AG04450 (cell line): ENCODE data around the gene DHX40. TPM values are rescaled to one million over a fixed set of nuclear protein-coding genes. Genes with fewer than 3 reads are reported as not detected.

ENCODE experiments used
- CTCF ChIA-PET: fragments of 300-600, 350-600 bp; formaldehyde crosslinking; extraction: SDS; loops from one replicate; lab custom pipeline; 2022; ENCODE audit warnings: antibody characterized with exemption, inconsistent platforms; lab: Charles Lee
- POLR2A ChIA-PET: fragments of 350-600 bp; formaldehyde crosslinking; extraction: SDS; loops from one replicate; lab custom pipeline; 2021; ENCODE audit warnings: antibody characterized with exemption, inconsistent platforms; lab: Yijun Ruan, JAX
- DNase-seq: peaks from one replicate; pipeline ENCODE4 v3.0.0-alpha.2; 2011; ENCODE audit warnings: low read depth, low spot score
- H3K27ac ChIP-seq: one replicate; pipeline ENCODE4 v1.5.1; 2012; ENCODE audit warnings: low read depth, low read length, control low read depth
- H3K27me3 ChIP-seq: one replicate; pipeline ENCODE4 v1.6.0; 2012; ENCODE audit warnings: low read length; ENCODE audit not compliant: control insufficient read depth, insufficient read depth
- H3K4me3 ChIP-seq: 2 replicates; pipeline ENCODE4 v1.5.1; 2011; ENCODE audit warnings: mild to moderate bottlenecking, low read depth, low read length, control low read depth
- H3K9me3 ChIP-seq: 2 replicates; pipeline ENCODE4 v1.5.1; 2012; ENCODE audit warnings: low read length; ENCODE audit not compliant: control insufficient read depth, insufficient read depth
- polyA plus RNA-seq: library from polyadenylated mRNA; depleted of rRNA; stranded (reverse); fragments of >200 nt; gene quantifications from 2 replicates; pipeline ENCODE4 v1.2.3, GENCODE V29; 2011
- TF ChIP-seq, protein P1 (sequence below): IDR thresholded peaks from 2 replicates; pipeline ENCODE4 v1.5.1; 2011; ENCODE audit warnings: low read depth, low read length, control low read depth, inconsistent platforms

DHX40 gene
- polyA plus RNA-seq, 1 experiment, result 49.4 TPM

- CTCF ChIA-PET, result no interaction called here
- DNase-seq, result no peak
- no peak overlapping the region for H3K4me3 ChIP-seq
- H3K27ac ChIP-seq, result no peak overlapping the region
- POLR2A ChIA-PET, result interaction anchor here (0.6 kb wide), 1 partner anchor 12 kb away, joined by 3 read pairs; no protein-coding TSS in a partner anchor
- TF ChIP-seq, protein P1, sequence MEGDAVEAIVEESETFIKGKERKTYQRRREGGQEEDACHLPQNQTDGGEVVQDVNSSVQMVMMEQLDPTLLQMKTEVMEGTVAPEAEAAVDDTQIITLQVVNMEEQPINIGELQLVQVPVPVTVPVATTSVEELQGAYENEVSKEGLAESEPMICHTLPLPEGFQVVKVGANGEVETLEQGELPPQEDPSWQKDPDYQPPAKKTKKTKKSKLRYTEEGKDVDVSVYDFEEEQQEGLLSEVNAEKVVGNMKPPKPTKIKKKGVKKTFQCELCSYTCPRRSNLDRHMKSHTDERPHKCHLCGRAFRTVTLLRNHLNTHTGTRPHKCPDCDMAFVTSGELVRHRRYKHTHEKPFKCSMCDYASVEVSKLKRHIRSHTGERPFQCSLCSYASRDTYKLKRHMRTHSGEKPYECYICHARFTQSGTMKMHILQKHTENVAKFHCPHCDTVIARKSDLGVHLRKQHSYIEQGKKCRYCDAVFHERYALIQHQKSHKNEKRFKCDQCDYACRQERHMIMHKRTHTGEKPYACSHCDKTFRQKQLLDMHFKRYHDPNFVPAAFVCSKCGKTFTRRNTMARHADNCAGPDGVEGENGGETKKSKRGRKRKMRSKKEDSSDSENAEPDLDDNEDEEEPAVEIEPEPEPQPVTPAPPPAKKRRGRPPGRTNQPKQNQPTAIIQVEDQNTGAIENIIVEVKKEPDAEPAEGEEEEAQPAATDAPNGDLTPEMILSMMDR, result no peak
- H3K9me3 ChIP-seq, result no peaks in the 10 kb centered on the region; the same call in 1 of the 2 replicates
- H3K27me3 ChIP-seq, result no peaks in the 10 kb centered on the region
These were observed 65.9 kb downstream of the DHX40 start for GRCh38 chr17:59631276-59631675.

DNA sequence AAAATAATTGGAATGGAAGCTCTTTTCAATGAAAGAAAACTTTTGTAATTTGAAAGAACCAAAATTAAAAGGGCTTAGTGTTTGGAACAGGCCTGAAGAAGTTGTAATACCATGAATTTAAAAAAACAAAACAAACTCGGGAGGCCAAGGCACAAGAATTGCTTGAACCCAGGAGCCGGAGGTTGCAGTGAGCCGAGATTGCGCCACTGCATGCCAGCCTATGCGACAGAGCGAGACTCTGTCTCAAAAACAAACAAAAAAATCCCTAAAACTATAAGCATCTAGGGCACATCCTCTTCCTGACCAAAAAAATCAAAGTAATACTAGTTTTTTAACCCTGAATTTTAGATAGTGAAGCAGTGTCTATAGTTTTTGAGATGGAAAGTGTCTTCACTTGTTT lies 67.0 kb downstream of the DHX40 start:
- CTCF ChIA-PET, result interaction anchor here (0.6 kb wide), 1 partner anchor 27 kb away, joined by 3 read pairs; no protein-coding TSS in a partner anchor
- POLR2A ChIA-PET, result interaction anchor here (0.7 kb wide), 1 partner anchor 209 kb away, joined by 4 read pairs; no protein-coding TSS in a partner anchor
- Histone ChIP-seq H3K27ac (no peak overlapping the region), H3K27me3 (no peaks in the 10 kb centered on the region), H3K9me3 (no peaks in the 10 kb centered on the region; the same call in 1 of the 2 replicates), H3K4me3 (no peak overlapping the region)
- DNase-seq, result no peak
- TF ChIP-seq, protein P1, result no peak

GRCh38 chr17:59633658-59634359 lies 68.4 kb downstream of the DHX40 start:
- DNase-seq, result no peak
- Histone ChIP-seq H3K9me3 (no peaks in the 10 kb centered on the region; the same call in 1 of the 2 replicates), H3K4me3 (no peak overlapping the region), H3K27me3 (no peaks in the 10 kb centered on the region), H3K27ac (no peak overlapping the region)
- TF ChIP-seq, protein P1, result no peak
- POLR2A ChIA-PET, result interaction anchor here (0.6 kb wide), 1 partner anchor 101 kb away, joined by 13 read pairs; no protein-coding TSS in a partner anchor
- CTCF ChIA-PET, result interaction anchor here (0.6 kb wide), 1 partner anchor 448 kb away, joined by 3 read pairs; no protein-coding TSS in a partner anchor

GRCh38 chr17:59634632-59635541 lies 69.5 kb downstream of the DHX40 start:
- TF ChIP-seq, protein P1, result no peak
- no peak for DNase-seq
- H3K9me3 ChIP-seq, result no peaks in the 10 kb centered on the region; the same call in 1 of the 2 replicates
- no peak overlapping the region for H3K4me3 ChIP-seq
- H3K27ac ChIP-seq, result no peak overlapping the region
- ChIA-PET CTCF (no interaction called here), POLR2A (interaction anchor here (0.6 kb wide), 1 partner anchor 99 kb away, joined by 13 read pairs; no protein-coding TSS in a partner anchor)
- H3K27me3 ChIP-seq, result no peaks in the 10 kb centered on the region
